SK-N-SH treated with all-trans-retinoic acid at 6 μM for 48 hours (cell line): ENCODE results near the gene NEAT1.

Experiments used
- ATAC-seq: fragments of 200-7000 bp; cut with Tn5 transposase; 3 replicates; pipeline ENCODE4 v1.9.1; 2020; ENCODE audit warnings: mild to moderate bottlenecking, moderate library complexity
- ARNTL ChIP-seq: fragments of 450-650 bp; formaldehyde crosslinking; IDR thresholded peaks from 2 replicates; pipeline ENCODE4 v1.5.0; 2020; ENCODE audit warnings: low read depth, mild to moderate bottlenecking, moderate library complexity, borderline replicate concordance
- CREB5 ChIP-seq: fragments of 250-450 bp; sonication (Bioruptor Pico); IDR thresholded peaks from 2 replicates; pipeline ENCODE4 v1.5.1; 2020; ENCODE audit warnings: low read depth, mild to moderate bottlenecking, moderate library complexity
- CSDC2 ChIP-seq: fragments of 250-450 bp; sonication (Bioruptor Pico); IDR thresholded peaks from 2 replicates; pipeline ENCODE4 v1.5.0; 2020; ENCODE audit warnings: mild to moderate bottlenecking, moderate library complexity
- CSRNP3 ChIP-seq: fragments of 250-450 bp; sonication (Bioruptor Pico); IDR thresholded peaks from 2 replicates; pipeline ENCODE4 v1.5.1; 2021; ENCODE audit warnings: mild to moderate bottlenecking, moderate library complexity
- ESRRG ChIP-seq: fragments of 250-450 bp; sonication (Bioruptor Pico); IDR thresholded peaks from 2 replicates; pipeline ENCODE4 v1.6.1; 2021; ENCODE audit warnings: mild to moderate bottlenecking
- GLIS3 ChIP-seq: fragments of 250-450 bp; sonication (Bioruptor Pico); IDR thresholded peaks from 2 replicates; pipeline ENCODE4 v1.5.0; 2020; ENCODE audit warnings: mild to moderate bottlenecking, moderate library complexity
- ISL1 ChIP-seq: fragments of 250-450 bp; sonication (Bioruptor Pico); IDR thresholded peaks from 2 replicates; pipeline ENCODE4 v2.1.2; 2022; ENCODE audit warnings: mild to moderate bottlenecking, moderate library complexity
- OSR1 ChIP-seq: fragments of 250-450 bp; sonication (Bioruptor Pico); IDR thresholded peaks from 2 replicates; pipeline ENCODE4 v1.8.0; 2022; ENCODE audit warnings: moderate library complexity, mild to moderate bottlenecking, inconsistent platforms
- PATZ1 ChIP-seq: fragments of 250-450 bp; sonication (Bioruptor Pico); IDR thresholded peaks from 2 replicates; pipeline ENCODE4 v1.8.0; 2020; ENCODE audit warnings: mild to moderate bottlenecking, moderate library complexity, borderline replicate concordance
- RARB ChIP-seq: fragments of 250-450 bp; sonication (Bioruptor Pico); IDR thresholded peaks from 2 replicates; pipeline ENCODE4 v1.8.0; 2021; ENCODE audit warnings: mild to moderate bottlenecking, moderate library complexity
- TOX ChIP-seq: fragments of 250-450 bp; sonication (Bioruptor Pico); IDR thresholded peaks from 2 replicates; pipeline ENCODE4 v1.8.0; 2021; ENCODE audit warnings: mild to moderate bottlenecking, moderate library complexity, borderline replicate concordance
- TSHZ2 ChIP-seq: fragments of 250-450 bp; sonication (Bioruptor Pico); IDR thresholded peaks from 2 replicates; pipeline ENCODE4 v1.5.0; 2020; ENCODE audit warnings: mild to moderate bottlenecking, moderate library complexity
- ZC3H10 ChIP-seq: fragments of 250-450 bp; sonication (Bioruptor Pico); IDR thresholded peaks from 2 replicates; pipeline ENCODE4 v1.5.1; 2021; ENCODE audit warnings: mild to moderate bottlenecking, moderate library complexity
- ZNF70 ChIP-seq: fragments of 450-650 bp; formaldehyde crosslinking; IDR thresholded peaks from 2 replicates; pipeline ENCODE4 v1.5.0; 2020; ENCODE audit warnings: mild to moderate bottlenecking, moderate library complexity

NEAT1 gene

GRCh38 chr11:65438257-65439151 lies 15.9 kb downstream of the NEAT1 start:
- ATAC-seq, result no peak
- TF ChIP-seq RARB (CRISPR knock-in tag) (0 out of 2 replicates have a peak, but pooled peaks have one; percentile 14), GLIS3 (CRISPR knock-in tag) (peak; percentile 17; the same call in 1 of the 2 replicates), ARNTL (CRISPR knock-in tag) (no peak), ZNF70 (CRISPR knock-in tag) (no peak), CSDC2 (CRISPR knock-in tag) (no peak), TSHZ2 (CRISPR knock-in tag) (no peak), ESRRG (0 out of 2 replicates have a peak, but pooled peaks have one; percentile 59), TOX (CRISPR knock-in tag) (peak; percentile 42; the same call in 1 of the 2 replicates), ZC3H10 (CRISPR knock-in tag) (peak; percentile 70), CREB5 (no peak), CSRNP3 (CRISPR knock-in tag) (0 out of 2 replicates have a peak, but pooled peaks have one; percentile 43)

- no peak for ATAC-seq
- TF ChIP-seq CSRNP3 (CRISPR knock-in tag) (peak; percentile 71; the same call in 1 of the 2 replicates), OSR1 (CRISPR knock-in tag) (no peak), ZNF70 (CRISPR knock-in tag) (no peak), GLIS3 (CRISPR knock-in tag) (0 out of 2 replicates have a peak, but pooled peaks have one; percentile 56), TOX (CRISPR knock-in tag) (0 out of 2 replicates have a peak, but pooled peaks have one; percentile 71), ZC3H10 (CRISPR knock-in tag) (peak; percentile 57), PATZ1 (no peak; the same call in 1 of the 2 replicates), CREB5 (peak; percentile 68; the same call in 1 of the 2 replicates), RARB (CRISPR knock-in tag) (peak; percentile 51), ISL1 (no peak)
Measured at GRCh38 chr11:65439331-65440181, 17.0 kb downstream of the NEAT1 start.
